ENCODE data around the gene ROBO1. TPM values are rescaled to one million over a fixed set of nuclear protein-coding genes. Genes with fewer than 3 reads are reported as not detected.
A peak's percentile ranks its signal among the peaks of the same experiment; 100 is the strongest.

Gene ROBO1
- total RNA-seq, 4 donors from 2014 or later = 25.0 to 42.6 (median 35.7) TPM

DNA sequence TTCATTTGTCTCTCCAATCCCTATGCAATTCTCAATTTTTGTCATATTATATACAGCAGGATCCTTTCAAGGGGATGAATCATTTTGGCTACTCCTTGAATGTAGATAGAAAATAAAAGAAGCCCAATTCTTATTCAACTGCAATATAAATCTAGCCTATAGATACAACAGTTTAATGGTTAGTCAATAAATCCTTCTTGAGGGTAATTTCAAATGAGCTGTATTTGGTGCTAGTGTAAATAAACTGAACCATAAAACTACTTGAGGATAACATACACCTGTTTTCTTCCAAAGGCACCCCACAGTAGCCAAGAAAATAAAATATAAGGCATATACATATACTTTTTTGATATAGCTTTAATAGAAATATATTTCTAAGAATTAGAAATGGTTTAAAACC, 830.3 kb downstream of the ROBO1 start:
- Histone ChIP-seq H3K4me1 (peaks cover 0 to 10% (median 5%) of the 10 kb centered on the region in 3 donors), H3K36me3 (peaks cover 0 to 10% (median 0%) of the 10 kb centered on the region in 3 donors), H3K27ac (no peak overlapping the region), H3K27me3 (no peaks in the 10 kb centered on the region), H3K9me3 (no peaks in the 10 kb centered on the region), H3K4me3 (no peak overlapping the region)
- no peak for DNase-seq
- intact Hi-C loops (cut with DNase I) = no loop called here
- TF ChIP-seq CTCF (IDR thresholded peaks at IDR 0.05) (no peak), POLR2A (IDR thresholded peaks at IDR 0.05) (no peak)

DNA sequence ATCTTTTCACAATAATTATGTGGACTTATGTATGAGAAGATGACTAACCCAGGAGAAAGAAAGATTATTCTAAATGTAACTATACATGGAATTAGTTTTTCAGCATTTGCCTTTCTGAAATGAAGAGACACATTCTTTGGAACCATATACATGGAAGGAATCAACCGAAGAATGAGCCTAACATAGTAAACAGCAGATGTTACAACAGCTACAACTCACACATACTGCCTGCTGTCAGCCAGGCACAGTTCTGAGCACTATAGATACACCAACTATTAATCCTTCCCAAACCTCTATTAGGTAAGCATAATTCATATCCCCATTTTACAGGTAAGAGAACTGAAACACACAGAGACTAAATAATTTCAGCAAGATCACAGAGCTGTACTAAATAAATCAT, 840.0 kb downstream of the ROBO1 start:
- 89 to 93% methylated on average over 1 of the region's 1 CpG for WGBS, 2 donors
- intact Hi-C loops (cut with DNase I) = no loop called here
- H3K9me3 ChIP-seq = no peaks in the 10 kb centered on the region

DNA sequence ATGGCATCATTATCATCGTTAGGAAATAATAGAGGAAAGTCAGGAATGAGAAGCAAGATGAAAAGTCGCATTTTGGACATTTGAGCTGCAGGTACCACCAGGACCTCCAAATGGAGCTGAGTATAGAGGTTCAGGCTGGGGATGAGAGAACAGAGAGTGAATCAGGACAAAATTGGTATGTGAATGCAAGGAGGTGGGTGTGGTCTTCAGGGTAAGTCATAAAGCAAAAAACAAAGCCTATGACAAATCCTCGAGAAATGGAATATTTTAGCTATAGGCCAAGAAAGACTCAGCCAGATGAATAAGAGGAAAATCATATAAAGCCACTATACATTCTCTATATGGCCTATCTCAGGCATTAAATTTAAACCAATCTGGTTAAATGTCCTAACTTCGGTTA, 841.3 kb downstream of the ROBO1 start:
- Histone ChIP-seq H3K27ac (no peak overlapping the region), H3K4me1 (no peaks in the 10 kb centered on the region), H3K4me3 (no peak overlapping the region), H3K36me3 (no peaks in the 10 kb centered on the region), H3K27me3 (no peaks in the 10 kb centered on the region), H3K9me3 (no peaks in the 10 kb centered on the region)
- WGBS, 2 donors = 87 to 91% methylated on average over 4 of the region's 4 CpGs
- TF ChIP-seq CTCF (IDR thresholded peaks at IDR 0.05) (no peak), POLR2A (IDR thresholded peaks at IDR 0.05) (no peak)
- no peak for DNase-seq
- intact Hi-C loops (cut with DNase I) = no loop called here

More for the DNA sequence above, 840.0 kb downstream of the ROBO1 start:
- Histone ChIP-seq H3K4me1 (no peaks in the 10 kb centered on the region), H3K27me3 (no peaks in the 10 kb centered on the region), H3K4me3 (no peak overlapping the region), H3K27ac (no peak overlapping the region), H3K36me3 (no peaks in the 10 kb centered on the region)
- TF ChIP-seq POLR2A (IDR thresholded peaks at IDR 0.05) = no peak
- no peak for TF ChIP-seq CTCF (IDR thresholded peaks at IDR 0.05)
- no peak for DNase-seq

DNA sequence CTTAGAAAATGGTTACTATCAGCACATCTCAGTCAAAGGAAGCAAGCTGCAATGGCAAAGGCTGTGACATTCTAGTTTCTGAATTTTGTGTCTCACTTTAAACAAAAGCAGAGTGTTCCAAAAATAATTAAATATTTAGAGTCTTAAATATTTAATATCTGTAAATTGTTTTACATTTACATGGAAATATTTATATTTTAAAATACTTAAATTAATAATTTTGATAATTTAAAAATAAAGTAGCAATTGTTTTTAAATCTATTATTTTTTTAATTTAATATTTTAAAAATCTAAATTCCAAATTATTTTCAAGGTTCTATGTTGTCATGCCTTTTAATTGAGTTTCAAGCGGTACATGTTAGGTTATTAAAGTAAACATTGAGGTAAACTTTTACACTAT, 843.1 kb downstream of the ROBO1 start:
- intact Hi-C loops (cut with DNase I) = no loop called here
- H3K27me3 ChIP-seq = no peaks in the 10 kb centered on the region
- H3K36me3 ChIP-seq = no peaks in the 10 kb centered on the region
- peaks cover 0 to 3% (median 0%) of the 10 kb centered on the region in 3 donors for H3K4me1 ChIP-seq
- 90 to 95% methylated on average over 1 of the region's 1 CpG for WGBS, 2 donors
- TF ChIP-seq POLR2A (IDR thresholded peaks at IDR 0.05) = no peak
- no peak for TF ChIP-seq CTCF (IDR thresholded peaks at IDR 0.05)
- no peak overlapping the region for H3K27ac ChIP-seq
- no peak for DNase-seq
- H3K9me3 ChIP-seq = no peaks in the 10 kb centered on the region
- no peak overlapping the region for H3K4me3 ChIP-seq

DNA sequence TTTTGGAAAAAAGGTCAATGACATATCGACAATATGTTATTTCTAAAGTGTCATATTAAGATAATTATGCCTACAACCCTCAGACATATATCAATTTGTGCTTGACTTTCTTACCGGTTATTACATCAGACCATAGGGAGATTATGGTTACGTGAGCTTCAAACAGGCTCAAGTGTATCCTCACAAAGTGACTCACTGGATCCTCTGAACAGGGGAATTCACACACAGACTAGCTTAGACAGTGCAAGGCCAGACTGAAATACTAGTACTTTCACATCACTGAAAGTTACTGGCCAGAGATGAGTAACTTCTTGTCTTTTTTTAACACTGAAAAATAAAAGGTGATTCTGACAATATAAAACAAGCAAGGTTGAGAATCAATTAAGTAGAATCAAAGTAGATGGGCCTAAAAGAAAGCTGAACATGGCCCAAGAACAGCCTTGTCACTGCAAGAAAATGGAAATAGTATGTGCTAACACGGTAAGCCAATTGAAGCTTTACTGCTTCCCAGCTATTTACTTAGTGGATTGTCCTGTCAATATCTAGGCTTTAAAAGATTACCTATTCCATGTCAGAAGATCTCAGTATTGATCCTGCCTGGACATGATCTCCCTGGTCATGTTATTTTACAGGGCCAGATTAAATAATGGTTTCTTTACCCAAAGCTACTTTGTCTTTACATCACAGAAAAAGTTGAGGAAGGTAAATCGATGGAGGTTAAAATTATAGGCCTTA, 848.6 kb downstream of the ROBO1 start:
- Histone ChIP-seq H3K4me3 (no peak overlapping the region), H3K9me3 (no peaks in the 10 kb centered on the region), H3K36me3 (no peaks in the 10 kb centered on the region), H3K27me3 (no peaks in the 10 kb centered on the region), H3K27ac (peak overlapping the region in 3 of 4 donors; percentile 7 to 30 (median 7)), H3K4me1 (peaks cover 0 to 29% (median 11%) of the 10 kb centered on the region in 3 donors)
- intact Hi-C loops (cut with DNase I) = no loop called here
- TF ChIP-seq POLR2A (IDR thresholded peaks at IDR 0.05) (no peak), CTCF (IDR thresholded peaks at IDR 0.05) (no peak)
- WGBS, 2 donors = 49 to 56% methylated on average over 5 of the region's 5 CpGs
- no peak for DNase-seq
